Activated CD4-positive, alpha-beta T cell treated with anti-CD3 and anti-CD28 coated beads, Interleukin-2, amount 10 ng/mL, durations not matched to agents 24 days and 14 days (primary cell): Measurements from ENCODE around the gene PLA2R1. TPM values are rescaled to one million over a fixed set of nuclear protein-coding genes. Genes with fewer than 3 reads are reported as not detected.

Experiments used
- DNase-seq: peaks from one replicate; pipeline ENCODE4 v3.0.0; 2022
- H3K27ac Mint-ChIP-seq: one replicate; pipeline ENCODE4 v1.8.0; 2022; ENCODE audit warnings: mild to moderate bottlenecking, mixed read lengths
- H3K27me3 Mint-ChIP-seq: one replicate; pipeline ENCODE4 v1.8.0; 2022; ENCODE audit warnings: mixed read lengths
- H3K36me3 Mint-ChIP-seq: one replicate; pipeline ENCODE4 v1.8.0; 2022; ENCODE audit warnings: low read depth, mild to moderate bottlenecking, mixed read lengths
- H3K4me1 Mint-ChIP-seq: one replicate; pipeline ENCODE4 v1.8.0; 2021; ENCODE audit warnings: mixed read lengths
- H3K4me3 Mint-ChIP-seq: one replicate; pipeline ENCODE4 v1.8.0; 2022; ENCODE audit warnings: mild to moderate bottlenecking, moderate library complexity, mixed read lengths
- H3K9me3 Mint-ChIP-seq: one replicate; pipeline ENCODE4 v1.8.0; 2021; ENCODE audit warnings: mixed read lengths
- intact Hi-C: fragments of 100-400 bp; cut with micrococcal nuclease; formaldehyde crosslinking; loops from one replicate; pipeline ENCODE4 v1.15.1; 2023
- total RNA-seq: library from RNA; stranded (reverse); gene quantifications from 2 replicates; pipeline ENCODE4 v1.2.3, GENCODE V29; 2022

The PLA2R1 gene
- total RNA-seq, 1 donor from 2014 or later, result not detected

DNA sequence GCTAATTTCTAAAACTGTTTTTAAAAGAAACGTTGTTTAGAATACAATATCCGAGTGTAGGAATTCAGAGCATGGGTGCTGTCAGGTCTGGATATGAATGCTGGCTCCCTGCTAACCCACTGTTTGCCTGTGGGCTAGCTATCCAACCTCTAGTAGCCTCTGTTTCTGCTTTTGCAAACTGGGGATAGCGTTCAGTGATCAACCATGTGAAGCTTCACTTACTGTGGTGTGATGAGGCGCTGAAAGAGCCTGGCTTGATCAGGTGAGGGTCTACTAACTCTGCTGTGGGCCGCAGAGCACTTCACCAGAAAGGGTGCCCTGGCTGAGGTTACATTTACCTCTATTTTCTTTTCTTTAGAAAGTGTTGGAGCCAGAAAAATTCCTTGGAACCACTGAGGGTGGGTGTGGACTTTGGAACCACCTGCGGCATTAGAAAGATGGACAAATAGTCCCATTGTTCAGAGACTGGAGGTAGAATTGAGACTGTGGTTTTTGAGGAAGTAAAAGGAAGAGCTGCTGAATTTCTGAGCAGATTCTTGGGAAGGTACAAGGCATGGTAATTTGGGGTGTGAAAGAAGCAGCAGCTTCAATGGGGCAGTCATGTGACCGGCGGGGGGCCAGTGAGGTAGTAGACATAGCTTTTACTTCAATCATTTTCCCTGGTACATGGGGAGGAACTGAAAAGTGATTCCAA is 168.1 kb downstream of the PLA2R1 start:
- H3K9me3 Mint-ChIP-seq, result no peaks in the 10 kb centered on the region
- intact Hi-C loops, result loop anchor here (10.0 kb wide), 1 partner anchor 609 kb away; the partner anchor contains the start of gene WDSUB1
- peaks cover 39% of the 10 kb centered on the region for H3K36me3 Mint-ChIP-seq
- peaks cover 34% of the 10 kb centered on the region for H3K4me1 Mint-ChIP-seq
- no peak overlapping the region for H3K4me3 Mint-ChIP-seq
- H3K27ac Mint-ChIP-seq, result peak overlapping the region; percentile 21
- H3K27me3 Mint-ChIP-seq, result no peaks in the 10 kb centered on the region
- DNase-seq, result no peak

DNA sequence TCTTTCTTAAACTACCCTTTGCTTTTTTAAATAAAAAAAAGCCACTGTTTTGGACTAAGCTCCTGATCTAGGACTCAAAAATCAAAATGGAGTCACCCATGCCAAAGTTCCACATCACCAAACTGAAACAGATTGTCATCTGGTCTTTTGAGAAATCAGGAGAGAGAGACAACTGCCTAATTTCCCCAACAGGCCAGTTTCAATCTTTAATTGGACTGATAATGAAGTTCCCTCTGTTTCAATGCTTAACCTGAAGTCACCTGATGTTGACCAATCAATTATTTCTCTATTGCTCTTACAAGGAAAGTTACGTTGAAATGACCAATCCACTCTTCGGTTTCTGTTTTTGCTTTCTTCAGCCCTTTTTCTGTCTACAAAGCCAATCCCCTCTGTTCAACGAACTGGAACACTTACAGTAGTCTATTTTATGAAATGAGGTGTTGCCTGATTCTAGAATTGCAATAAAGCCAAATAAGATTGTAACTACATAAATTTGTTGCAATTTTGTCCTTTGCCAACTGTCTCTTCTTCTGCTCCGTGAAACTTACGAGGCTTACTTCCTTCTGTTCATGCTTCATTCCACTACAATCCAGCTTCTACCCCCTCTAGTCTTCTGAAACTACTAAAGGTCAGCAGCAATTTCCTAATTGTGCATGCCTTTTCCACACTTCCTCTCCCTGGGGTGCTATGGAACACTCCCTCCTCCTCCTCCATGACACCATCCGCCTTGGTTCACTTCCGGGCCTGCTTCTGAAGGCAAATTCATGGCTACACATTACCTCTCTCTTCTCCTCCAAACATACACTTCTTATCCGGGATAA is 169.2 kb downstream of the PLA2R1 start:
- H3K4me3 Mint-ChIP-seq, result no peak overlapping the region
- H3K27ac Mint-ChIP-seq, result no peak overlapping the region
- H3K9me3 Mint-ChIP-seq, result no peaks in the 10 kb centered on the region
- intact Hi-C loops, result loop anchor here (10.0 kb wide), 1 partner anchor 608 kb away; the partner anchor contains the start of gene WDSUB1
- DNase-seq, result no peak
- peaks cover 34% of the 10 kb centered on the region for H3K4me1 Mint-ChIP-seq
- no peaks in the 10 kb centered on the region for H3K27me3 Mint-ChIP-seq
- H3K36me3 Mint-ChIP-seq, result peaks cover 40% of the 10 kb centered on the region

DNA sequence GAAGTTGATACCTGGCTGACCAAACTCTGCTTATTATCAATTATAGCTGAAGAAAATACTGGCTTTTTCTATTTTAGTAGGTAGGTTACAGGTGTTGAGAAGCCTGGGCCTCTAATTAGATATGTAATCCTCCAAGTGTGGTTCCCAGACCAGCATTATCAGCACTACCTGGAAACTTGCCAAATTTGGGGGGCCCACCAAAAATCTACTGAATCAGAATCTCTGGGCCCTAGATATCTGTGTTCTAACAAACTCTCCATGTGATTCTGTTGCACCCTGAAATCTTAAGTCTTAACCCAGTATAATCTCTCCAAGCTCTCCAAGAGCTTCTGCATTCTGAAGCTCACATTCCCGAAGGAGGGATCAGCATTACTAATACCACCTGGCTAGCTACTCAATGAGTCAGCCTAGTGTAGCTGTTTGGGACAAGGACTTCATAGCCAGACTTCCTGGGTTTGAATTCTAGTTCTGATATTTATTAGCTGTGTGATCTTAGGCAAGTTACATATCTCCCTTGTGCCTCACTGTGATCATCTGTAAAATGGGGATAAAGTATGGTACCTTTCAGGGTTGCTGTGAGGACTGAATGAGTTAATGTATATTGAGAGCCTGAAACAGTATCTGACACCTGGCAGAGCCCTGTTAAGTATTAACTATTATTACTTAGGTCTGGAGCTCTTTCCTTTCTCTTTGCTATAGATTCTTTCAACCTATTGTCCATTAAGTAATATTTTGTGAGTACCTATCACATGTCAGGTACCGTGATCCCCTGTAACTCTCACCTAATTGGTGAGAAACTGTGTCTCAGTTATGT is 170.3 kb downstream of the PLA2R1 start:
- no peaks in the 10 kb centered on the region for H3K27me3 Mint-ChIP-seq
- intact Hi-C loops, result loop anchor here (10.0 kb wide), 1 partner anchor 607 kb away; the partner anchor contains the start of gene WDSUB1
- peak overlapping the region; percentile 17 for H3K27ac Mint-ChIP-seq
- no peak for DNase-seq
- H3K4me1 Mint-ChIP-seq, result peaks cover 32% of the 10 kb centered on the region
- H3K4me3 Mint-ChIP-seq, result no peak overlapping the region
- H3K9me3 Mint-ChIP-seq, result no peaks in the 10 kb centered on the region
- peaks cover 39% of the 10 kb centered on the region for H3K36me3 Mint-ChIP-seq

DNA sequence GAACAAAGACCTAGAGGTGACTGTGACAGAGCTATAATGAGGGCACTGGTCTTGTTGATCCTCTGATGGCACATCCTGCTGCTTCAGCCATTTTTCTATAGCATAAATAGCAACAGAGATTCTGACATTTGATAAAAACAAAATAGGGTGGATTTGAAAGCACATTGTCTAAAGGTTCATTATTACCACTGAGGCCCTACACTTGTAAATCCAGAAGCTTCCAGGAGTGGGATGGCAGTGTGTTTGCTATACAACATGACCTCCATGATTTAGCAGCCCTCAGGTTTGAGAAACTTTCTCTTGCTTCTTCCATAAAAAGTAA is 171.2 kb downstream of the PLA2R1 start:
- peak overlapping the region; percentile 78 for H3K27ac Mint-ChIP-seq
- intact Hi-C loops, result loop anchor here (10.0 kb wide), 1 partner anchor 606 kb away; the partner anchor contains the start of gene WDSUB1
- H3K4me1 Mint-ChIP-seq, result peaks cover 30% of the 10 kb centered on the region
- H3K4me3 Mint-ChIP-seq, result no peak overlapping the region
- no peak for DNase-seq
- H3K36me3 Mint-ChIP-seq, result peaks cover 34% of the 10 kb centered on the region
- H3K27me3 Mint-ChIP-seq, result no peaks in the 10 kb centered on the region
- no peaks in the 10 kb centered on the region for H3K9me3 Mint-ChIP-seq

DNA sequence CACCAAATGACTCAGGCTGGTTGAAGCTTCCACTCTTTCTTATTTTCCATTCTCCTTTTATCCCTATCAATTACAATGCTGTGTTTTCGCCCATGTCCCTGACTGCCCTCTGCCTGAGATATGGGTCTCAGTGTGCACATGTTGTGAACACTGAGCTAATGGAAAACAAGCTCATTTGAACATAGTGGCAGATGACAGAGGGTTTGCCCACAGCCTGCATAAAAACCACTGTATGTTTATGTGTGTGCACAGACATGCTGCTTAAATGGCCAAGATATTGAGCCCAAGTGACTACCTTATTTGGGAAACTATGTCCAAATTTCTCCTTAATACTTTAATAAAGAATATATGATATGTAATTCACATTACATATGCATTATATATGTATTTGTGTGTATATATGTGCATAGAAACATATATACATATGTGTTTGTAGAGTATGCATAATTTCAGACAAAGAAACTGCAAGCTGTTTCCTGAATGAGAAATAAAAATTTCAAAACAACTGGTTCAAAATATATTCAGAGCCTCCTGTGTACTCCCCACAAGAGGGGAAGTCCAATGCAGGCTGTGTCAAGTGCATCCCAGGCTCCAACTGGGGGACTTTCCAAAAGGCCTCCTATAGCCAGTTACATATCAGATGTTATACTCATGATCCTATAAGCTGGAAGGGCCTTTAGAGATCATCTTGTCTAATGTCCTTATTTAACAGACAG is 171.7 kb downstream of the PLA2R1 start:
- peaks cover 36% of the 10 kb centered on the region for H3K36me3 Mint-ChIP-seq
- no peaks in the 10 kb centered on the region for H3K27me3 Mint-ChIP-seq
- peak overlapping the region; percentile 84 for H3K27ac Mint-ChIP-seq
- DNase-seq, result no peak
- H3K4me3 Mint-ChIP-seq, result no peak overlapping the region
- intact Hi-C loops, result loop anchor here (1.0 to 10.0 kb wide), 2 partner anchors 11 to 606 kb away; partner anchors contain the start of gene WDSUB1
- no peaks in the 10 kb centered on the region for H3K9me3 Mint-ChIP-seq
- H3K4me1 Mint-ChIP-seq, result peaks cover 26% of the 10 kb centered on the region

DNA sequence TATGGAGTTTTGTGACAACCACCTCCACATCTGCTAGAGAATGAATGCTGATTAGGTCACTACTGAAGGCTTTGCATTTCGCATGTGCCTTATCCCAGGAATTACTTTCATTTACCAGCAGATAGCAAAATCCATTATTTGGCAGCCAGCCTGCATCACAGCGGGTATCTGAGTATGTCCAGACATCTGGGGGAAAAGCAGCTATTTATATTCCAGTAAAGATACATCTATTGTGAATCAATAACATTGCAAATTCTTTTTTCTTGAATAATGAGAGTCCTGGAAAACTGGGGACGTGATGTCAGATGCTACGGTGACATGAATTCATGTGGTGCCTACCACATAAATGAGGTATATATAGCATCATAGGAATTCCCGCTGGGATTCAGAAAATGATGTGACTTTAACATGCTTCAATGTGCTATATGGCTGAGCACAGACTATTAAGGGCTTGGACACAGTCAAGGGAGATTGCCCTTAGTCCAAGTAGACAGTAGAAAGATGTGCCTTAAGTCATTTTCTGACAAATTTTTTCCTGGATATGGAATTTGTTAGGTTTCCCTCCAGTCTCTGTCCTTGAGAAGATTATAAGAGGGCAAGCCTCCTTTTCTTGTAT is 180.2 kb downstream of the PLA2R1 start:
- DNase-seq, result peak; percentile 45
- H3K27ac Mint-ChIP-seq, result no peak overlapping the region
- H3K4me1 Mint-ChIP-seq, result peaks cover 16% of the 10 kb centered on the region
- H3K9me3 Mint-ChIP-seq, result no peaks in the 10 kb centered on the region
- intact Hi-C loops, result no loop called here
- H3K27me3 Mint-ChIP-seq, result no peaks in the 10 kb centered on the region
- H3K36me3 Mint-ChIP-seq, result peaks cover 37% of the 10 kb centered on the region
- no peak overlapping the region for H3K4me3 Mint-ChIP-seq

Other genes starting within 250 kb of the PLA2R1 start
- gene LY75, start 157.9 kb downstream of the PLA2R1 start, total RNA-seq, result 52.8 and 56.4 TPM in 2 replicates
- not detected in 2 replicates for gene ITGB6, start 137.7 kb upstream of the PLA2R1 start, total RNA-seq